Activated gamma-delta T cell treated with Interleukin-2 at 50 U/mL for 16 hours (primary cell): ENCODE measurements around the gene FCGR1A.
A peak's percentile ranks its signal among the peaks of the same experiment; 100 is the strongest.
"Not testable (repeated sequence)": the region's sequence is repeated elsewhere in the genome, so short reads cannot be mapped to it uniquely, and the experiment has no call there.

Experiments used
- DNase-seq: peaks from one replicate; pipeline ENCODE4 v3.0.0-alpha.2; 2020

The FCGR1A gene

DNA sequence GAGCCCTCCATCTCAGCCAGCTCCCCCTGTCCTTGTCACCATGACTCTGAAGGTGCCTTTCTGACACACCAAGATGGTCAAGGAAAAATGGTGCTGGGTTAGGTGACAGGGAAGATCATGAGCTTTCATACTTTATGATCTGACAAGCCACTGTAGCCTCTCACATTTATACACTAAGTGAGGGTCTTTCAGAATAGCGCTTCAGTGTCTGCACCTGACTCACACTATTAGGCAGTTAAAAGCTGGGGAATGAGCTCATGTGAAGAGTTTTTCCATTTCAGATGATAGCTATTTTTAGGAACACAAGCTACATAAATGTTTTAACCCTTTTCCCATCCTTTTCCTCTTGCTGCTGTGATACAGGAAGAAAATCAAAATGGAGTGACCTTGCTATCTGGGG is 4.2 kb upstream of the FCGR1A start:
- not testable (repeated sequence) for DNase-seq

DNA sequence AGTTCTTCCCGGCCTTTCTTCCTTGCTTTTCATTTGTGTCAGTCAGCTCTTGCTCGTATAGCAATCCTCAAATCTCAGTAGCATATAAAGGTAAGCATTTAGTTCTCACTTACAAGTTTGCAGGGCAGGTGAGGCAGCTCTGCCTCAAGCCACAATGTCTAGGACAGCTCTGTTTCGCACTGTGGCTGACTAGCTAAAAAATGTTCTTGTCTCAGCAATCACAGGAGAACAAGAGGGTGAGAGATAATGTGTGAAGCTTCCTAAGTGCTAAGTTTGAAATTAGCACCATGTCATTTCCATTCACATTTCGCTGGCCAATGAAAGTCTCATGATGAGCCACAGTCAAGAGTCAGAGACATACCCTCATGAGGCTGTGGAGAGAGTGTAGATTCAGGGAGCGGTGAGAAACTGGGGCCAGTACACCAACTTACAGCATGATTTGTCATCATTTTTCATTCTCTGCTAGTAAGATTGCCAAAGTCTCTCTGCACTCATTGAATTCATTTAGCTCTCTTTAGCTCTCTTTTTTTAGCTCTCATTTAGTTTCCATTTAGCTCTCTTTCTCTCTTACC is 995 bp upstream of the FCGR1A start:
- DNase-seq: not testable (repeated sequence)

DNA sequence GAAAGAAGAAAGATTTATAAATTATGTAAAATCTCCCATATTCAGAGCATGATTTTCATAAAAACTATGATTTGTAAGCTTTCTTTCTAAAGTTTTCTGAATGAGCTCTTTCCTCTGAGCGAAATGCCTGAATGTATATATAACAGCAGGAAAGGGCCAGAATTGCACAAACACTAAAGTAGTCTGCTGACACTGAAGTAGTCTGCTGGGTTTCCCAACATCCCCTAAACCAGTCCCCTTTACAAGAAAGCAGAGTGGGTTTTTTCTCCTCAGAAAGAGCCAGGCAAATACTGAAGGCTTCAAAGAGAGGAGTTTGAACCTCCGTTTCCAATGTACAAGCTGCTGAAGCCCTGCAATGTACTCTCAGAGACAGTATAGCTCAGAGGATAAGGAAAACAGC is 795 bp downstream of the FCGR1A start:
- DNase-seq: not testable (repeated sequence)

DNA sequence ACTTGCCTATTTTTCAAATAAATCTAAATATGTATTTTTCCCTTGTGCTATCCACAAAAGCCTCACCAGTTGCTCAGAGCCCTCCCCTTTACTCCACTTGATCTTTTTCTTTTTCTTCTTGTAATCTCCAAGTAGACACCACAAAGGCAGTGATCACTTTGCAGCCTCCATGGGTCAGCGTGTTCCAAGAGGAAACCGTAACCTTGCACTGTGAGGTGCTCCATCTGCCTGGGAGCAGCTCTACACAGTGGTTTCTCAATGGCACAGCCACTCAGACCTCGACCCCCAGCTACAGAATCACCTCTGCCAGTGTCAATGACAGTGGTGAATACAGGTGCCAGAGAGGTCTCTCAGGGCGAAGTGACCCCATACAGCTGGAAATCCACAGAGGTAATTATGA is 1.4 kb downstream of the FCGR1A start:
- not testable (repeated sequence) for DNase-seq

DNA sequence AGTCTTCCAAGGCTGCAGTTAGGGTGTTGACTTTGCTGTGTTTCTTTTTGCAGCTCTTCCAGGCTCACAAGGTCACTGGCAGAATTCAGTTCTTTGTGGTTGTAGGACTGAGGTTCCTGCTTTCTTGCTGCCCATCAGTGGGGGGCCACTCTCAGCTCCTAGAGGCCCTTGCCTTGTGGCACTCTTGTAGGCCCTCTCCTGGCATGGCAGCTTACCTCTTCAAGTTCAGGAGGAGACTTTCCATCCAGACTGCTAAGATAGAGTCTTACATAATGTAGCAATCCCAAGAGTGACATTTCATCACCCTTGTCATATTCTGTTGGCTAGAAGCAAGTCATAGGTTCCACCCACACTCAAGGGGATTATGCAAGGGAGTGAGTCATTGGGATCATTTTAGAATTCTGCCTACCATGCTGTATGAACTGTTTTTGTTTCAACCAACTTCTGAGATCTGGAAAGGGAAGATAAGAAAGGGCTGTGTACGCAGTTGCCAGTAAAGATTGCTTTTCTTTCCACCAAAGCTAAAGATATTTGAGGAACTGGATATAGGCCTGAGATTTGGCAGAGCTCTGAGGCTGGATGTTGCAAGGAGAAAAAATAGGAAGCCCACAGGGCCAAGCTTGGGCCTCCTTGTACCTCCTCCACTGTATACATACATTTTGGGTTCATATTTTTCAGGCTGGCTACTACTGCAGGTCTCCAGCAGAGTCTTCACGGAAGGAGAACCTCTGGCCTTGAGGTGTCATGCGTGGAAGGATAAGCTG is 5.4 kb downstream of the FCGR1A start:
- DNase-seq: not testable (repeated sequence)

DNA sequence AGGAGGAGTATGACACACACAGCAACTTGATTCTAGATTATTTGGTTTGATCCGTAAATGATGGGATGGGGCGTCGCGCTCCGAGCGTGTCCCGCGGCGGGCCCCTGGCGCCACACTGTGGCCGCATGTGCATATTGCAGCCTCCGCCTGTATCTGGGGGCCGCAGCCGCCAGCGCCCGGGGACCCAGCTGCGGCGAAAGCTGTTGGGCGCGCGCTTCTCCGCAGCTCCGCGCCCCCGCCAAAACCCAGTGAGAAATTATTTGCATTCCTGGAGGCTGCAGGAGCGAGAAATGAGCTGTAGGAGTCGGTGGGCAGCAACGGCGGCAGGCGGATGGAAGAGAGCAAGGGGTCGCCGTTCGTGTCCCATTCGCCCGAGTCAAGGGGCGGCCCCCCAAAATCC is 10.0 kb downstream of the FCGR1A start:
- peak; percentile 51 for DNase-seq

DNA sequence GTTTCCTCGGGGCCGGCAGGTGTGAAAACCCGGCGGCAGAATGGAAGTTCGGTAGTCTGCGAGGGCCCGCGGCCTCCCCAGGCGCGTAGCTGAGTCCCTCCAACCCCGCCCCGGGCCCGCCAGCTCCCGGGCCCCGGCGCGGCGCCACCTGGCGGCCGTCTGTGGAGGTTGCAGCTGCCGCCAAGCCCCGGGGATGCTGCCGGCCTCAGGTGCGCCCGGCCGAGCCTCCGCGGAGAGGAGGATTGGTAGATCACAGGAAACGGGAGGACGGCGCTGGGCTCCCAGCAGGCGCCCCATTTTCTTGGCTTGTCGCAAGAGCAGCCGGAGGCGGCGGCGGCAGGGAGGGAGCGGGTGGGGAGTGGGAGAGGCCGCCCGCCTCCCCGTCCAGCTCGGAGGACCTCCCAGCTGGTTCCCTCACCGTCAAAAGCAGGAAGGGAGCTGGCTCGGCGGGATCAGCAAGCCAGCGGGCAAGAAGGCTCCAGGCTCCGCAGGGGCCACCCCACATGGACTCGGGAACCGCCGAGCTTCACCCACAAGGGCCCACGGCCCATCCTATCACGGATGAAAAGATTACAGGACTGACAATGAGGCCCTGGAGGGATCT is 10.5 kb downstream of the FCGR1A start:
- DNase-seq: peak; percentile 71

DNA sequence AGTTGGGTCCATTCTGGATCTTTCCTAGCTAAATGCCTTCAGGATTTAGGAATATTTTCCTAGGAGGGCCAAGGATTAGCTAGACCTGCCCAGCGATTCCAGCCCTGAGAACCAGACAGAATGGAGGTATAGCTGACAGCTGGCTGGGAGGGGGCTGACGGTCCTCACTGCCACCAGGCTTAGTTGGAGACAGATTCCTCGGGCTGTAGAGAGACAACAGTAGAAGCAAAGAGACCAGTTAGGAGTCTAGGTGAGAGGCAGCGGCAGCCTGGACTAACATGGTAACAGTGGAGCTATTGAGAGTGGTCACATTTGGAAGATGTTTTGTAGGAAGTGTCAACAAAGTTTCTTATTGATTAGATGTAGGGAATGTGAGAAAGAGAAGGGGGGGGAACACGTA is 11.4 kb downstream of the FCGR1A start:
- DNase-seq: not testable (repeated sequence)

DNA sequence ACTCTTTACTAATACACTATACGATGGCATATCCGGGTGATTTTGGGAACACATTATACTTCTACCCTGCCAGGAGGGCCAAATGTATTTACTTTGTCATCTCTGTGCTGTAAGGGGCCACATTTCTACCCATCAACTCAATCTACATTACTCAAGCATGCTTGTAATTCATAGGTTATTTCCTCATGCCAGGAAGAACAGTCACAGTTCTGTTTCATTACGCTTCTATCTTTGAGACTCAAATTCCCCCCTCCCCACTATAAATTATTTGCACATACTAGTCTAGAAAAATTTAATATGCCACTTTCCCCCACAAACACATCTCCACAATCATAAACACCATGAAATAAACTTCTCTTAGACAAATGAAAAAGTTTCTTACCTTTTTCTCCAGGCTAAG is 19.1 kb downstream of the FCGR1A start:
- DNase-seq: not testable (repeated sequence)

DNA sequence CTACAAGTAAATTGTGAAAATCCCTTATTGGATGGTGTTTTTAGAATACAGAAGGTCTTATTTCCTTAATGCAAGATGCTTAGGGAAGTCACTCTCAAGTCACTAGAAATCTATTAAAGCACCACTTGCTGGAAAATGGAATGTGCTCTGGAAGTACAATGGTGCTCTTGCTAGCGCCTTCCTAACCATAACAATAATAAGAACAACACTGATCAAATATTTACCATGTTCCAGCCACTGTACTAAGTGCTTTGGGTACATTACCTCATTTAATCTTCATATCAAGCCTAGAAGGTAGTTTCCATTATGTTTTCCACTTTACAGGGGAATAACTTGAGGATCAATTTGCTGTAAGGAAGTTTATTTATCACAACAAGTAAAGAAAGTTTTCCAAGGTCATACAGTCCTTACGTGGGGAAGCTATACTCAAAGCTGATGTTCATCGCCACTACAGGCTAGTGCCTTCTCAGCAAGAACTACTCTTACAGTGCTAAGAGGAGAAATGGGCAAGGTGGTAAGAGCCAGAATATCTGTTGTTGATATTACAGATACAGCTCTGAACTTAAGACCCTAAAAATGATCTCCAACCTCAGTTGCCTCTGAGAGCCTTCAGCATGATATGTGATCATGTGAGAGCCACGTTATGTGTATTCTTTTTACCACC is 22.1 kb downstream of the FCGR1A start:
- not testable (repeated sequence) for DNase-seq

DNA sequence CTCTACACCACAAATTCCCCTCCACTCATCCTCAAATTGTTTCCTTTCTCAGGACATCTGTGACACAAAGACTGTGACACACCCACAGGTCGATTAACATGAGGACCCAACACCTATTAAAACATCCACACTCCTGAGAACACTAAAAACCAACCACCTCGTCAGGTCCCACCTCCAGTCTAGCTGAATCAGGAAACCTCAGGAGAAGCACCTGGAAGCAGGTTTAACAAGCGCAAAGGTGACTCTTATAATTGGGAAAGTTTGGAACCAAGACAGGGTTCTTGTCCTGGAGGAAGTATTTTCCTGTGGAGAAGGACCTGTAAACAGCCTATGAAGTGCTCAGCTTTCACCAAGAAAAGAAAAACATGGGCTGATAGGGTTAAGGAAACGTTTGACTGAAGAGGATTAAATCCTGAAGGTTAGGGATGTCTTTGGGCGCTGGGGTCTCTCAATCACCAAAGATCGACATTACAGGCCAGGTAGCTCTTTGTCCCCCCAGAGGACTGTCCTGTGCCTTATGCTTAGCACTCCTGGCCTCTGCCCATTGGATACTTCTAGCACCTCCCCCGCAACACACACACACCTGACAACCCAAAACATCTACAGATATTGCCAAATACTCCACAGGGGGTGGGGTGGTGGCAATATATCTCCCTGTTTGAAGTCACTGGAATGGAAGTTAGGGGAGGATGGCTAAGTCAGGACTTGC is 28.4 kb downstream of the FCGR1A start:
- not testable (repeated sequence) for DNase-seq

DNA sequence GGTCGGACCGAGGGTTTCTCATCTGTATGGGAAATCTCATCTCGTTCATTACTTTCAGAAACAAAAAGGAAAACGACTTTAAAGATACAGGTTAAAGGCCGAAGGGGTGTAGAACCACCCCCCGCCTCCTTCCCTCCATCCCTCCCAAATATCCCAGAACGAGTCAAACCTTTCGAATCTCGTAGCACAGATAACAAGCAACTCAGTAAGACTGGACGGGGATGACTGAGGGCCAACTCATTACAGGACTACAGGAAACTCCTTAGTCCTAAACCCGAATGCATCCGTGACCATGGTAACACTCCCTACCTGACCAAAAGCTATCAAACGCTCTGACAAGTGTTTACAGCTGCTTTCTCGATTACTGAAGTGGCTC is 29.0 kb downstream of the FCGR1A start:
- DNase-seq: not testable (repeated sequence)

DNA sequence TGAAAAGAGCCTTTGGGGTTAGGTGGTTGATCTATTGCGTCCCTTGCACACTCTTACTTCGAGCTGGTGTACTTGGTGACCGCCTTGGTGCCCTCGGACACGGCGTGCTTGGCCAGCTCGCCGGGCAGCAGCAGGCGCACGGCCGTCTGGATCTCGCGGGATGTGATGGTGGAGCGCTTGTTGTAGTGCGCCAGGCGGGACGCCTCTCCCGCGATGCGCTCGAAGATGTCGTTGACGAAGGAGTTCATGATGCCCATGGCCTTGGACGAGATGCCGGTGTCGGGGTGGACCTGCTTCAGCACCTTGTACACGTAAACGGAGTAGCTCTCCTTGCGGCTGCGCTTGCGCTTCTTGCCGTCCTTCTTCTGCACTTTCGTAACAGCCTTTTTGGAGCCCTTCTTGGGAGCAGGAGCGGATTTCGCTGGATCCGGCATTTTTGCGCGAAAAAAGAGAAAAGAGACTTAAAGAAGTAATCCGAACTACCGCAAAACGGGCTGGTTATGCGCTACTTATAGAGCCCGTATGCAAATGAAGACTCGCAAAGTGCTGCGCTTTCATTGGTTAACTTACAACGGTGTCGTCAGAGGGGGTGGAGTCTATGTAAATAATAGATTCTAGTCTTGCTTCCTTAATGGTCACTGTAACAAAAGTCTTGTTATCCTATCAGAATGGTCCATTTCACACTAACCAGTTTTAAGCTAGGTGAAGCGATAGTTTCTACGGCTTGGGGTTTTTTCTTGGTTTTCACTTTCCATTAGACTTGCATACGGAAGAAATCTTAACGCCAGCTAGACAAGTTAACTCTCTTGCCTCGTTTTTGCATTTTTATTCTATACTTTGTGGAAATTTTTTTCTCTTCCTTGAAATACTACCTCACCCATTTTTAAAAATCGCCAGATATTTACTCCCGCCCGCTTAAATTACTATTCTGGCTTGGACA is 29.7 kb downstream of the FCGR1A start:
- DNase-seq: peak; percentile 77

DNA sequence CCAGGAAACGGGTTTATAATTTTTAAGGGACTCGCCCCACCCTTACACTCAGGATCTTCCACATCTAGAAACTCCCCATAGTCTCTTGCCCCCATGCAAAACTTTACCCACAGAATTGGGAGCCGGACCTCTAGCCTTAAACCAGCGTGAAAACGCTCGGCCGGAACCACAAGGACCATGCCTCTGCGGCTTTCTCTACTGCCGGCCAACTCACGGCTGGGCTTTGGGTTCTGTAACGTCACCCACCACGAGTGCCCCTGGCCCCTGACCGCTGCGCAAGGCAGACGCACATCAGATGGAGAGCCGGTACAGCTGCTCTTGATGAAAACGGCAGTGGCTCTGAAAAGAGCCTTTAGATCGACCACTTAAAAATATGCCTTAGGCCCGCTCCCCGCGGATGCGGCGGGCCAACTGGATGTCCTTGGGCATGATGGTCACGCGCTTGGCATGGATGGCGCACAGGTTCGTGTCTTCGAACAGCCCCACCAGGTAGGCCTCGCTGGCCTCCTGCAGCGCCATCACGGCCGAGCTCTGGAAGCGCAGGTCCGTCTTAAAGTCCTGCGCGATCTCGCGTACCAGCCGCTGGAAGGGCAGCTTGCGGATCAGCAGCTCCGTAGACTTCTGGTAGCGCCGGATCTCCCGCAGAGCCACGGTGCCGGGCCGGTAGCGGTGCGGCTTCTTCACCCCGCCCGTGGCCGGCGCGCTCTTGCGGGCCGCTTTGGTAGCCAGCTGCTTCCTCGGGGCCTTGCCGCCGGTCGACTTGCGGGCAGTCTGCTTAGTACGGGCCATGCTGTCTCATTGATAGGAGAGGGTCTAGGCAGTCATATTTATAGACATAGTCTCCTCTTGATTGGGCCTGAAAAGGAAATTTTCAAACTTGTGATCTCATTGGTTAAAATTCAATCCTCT is 30.7 kb downstream of the FCGR1A start:
- peak; percentile 57 for DNase-seq

DNA sequence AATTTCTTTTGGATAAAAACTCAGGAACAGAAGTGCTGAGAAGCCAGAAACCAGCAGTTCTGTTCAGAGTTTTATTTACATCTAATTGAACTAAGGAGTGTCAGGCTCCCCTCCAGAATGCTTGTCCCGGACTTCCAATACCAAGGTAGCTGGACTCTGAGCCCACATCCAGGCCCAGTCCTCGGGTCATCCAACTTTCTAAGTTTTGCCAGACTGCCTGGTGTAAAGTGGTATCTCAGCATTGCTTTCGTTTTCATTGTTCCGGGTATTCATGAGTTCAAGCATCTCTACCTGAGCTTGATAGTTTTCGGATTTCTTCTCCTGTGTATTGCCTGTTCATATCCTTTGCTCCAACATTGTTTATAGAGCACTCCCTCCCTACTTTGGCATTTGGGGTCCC is 37.9 kb downstream of the FCGR1A start:
- not testable (repeated sequence) for DNase-seq

DNA sequence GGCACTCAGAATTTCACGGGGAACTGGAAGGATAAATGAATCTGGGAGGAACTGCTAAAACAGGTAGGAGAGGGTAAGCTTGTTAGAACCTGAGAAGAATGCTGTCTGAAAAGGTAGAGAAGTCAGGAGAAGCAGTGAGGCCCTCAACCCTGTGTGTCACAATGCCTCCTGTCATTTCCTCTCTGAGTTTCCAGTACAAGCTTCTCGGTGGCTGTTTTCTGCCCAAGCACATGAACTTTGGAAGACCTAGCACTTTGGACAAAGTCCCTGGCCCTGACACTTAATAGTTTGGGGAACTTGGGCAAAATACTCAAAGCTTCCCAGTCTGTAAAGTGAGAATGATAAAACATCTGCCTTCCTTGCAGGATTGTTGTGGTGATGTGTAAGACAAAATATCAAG is 44.1 kb downstream of the FCGR1A start:
- DNase-seq: not testable (repeated sequence)

DNA sequence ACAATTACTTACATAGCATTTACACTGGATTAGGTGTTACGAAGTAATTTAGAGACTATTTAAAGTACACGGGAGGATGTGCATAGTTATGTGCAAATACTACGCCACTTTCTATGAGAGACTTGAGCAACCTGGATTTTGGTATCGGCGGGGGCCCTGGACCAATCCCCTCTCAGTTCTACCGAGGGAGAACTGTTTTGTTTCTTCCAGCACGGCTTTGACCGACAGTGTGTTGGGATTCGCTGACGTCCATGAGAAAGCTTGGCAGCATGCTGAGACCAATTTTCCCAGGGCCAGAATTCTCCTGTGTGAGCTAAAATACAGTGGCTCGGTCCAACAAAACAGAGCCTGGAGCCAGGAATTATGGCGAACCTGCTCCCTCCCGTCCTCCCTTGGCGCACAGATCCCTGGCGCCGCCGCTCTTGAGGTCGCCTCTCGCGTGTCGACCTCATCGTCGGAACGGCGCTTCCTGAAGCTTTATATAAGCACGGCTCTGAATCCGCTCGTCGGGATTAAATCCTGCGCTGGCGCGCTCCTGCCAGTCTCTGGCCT is 49.3 kb downstream of the FCGR1A start:
- not testable (repeated sequence) for DNase-seq

DNA sequence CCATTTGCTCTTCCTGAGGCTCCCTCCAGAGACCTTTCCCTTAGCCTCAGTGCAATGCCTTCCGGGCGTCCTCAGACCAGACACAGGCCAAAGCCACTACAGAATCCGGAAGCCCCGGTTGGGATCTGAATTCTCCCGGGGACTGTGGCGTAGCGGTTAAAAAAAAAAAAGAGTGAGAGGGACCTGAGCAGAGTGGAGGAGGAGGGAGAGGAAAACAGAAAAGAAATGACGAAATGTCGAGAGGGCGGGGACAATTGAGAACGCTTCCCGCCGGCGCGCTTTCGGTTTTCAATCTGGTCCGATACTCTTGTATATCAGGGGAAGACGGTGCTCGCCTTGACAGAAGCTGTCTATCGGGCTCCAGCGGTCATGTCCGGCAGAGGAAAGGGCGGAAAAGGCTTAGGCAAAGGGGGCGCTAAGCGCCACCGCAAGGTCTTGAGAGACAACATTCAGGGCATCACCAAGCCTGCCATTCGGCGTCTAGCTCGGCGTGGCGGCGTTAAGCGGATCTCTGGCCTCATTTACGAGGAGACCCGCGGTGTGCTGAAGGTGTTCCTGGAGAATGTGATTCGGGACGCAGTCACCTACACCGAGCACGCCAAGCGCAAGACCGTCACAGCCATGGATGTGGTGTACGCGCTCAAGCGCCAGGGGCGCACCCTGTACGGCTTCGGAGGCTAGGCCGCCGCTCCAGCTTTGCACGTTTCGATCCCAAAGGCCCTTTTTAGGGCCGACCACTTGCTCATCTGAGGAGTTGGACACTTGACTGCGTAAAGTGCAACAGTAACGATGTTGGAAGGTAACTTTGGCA is 50.0 kb downstream of the FCGR1A start:
- DNase-seq: not testable (repeated sequence)

DNA sequence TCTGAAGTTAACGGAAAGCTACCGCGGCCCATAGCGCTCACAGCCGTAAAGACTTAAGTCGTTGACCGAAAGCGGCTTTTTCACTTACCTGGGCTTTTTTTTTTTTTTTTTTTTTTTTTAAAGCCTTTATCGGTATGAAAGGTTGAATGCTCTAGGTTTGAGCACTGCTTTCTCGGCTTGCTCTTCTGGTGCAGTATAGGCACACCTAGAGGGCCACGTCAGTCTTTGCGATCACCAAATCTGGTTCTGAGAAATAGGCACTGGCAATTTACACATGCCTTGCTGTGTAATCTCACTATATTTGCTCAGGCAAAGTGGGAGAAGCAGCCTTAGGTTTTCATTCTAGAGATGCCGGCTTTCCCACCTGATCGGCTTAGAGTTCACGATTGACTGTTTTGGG is 50.6 kb downstream of the FCGR1A start:
- not testable (repeated sequence) for DNase-seq
